Uterus (tissue), 2 donors: ENCODE measurements around the gene BGN.

ENCODE experiments used
- CTCF ChIP-seq, 4 experiments: fragments of 200-600 bp in 2 of 4; fragments of 450-650 bp in 2 of 4; sonication (generic) in 2 of 4; IDR thresholded peaks; one replicate each; pipeline ENCODE4 v1.5.1; 2016 to 2019; ENCODE audit warnings: antibody characterized with exemption in 4 of 4, mild to moderate bottlenecking in 2 of 4, moderate library complexity in 1 of 4
- POLR2A ChIP-seq, 2 donors: fragments of 450-650 bp; IDR thresholded peaks; one replicate each; pipeline ENCODE4 v1.6.1; 2016; ENCODE audit warnings: antibody characterized with exemption in 2 of 2, mild to moderate bottlenecking in 1 of 2, moderate library complexity in 1 of 2

- TF ChIP-seq POLR2A (IDR thresholded peaks at IDR 0.05) (no peak), CTCF (IDR thresholded peaks at IDR 0.05) (no peak)
These were observed 2.9 kb upstream of the BGN start for GRCh38 chrX:153491918-153492317.
